HG03521 (cell line): Measurements from ENCODE around the gene GFRA4.
"Not testable (repeated sequence)": the region's sequence is repeated elsewhere in the genome, so short reads cannot be mapped to it uniquely, and the experiment has no call there.

Source experiments
- ATAC-seq: cut with Tn5 transposase; IDR thresholded peaks from one replicate; pipeline ENCODE4 v1.9.1; 2021; ENCODE audit warnings: mild to moderate bottlenecking, moderate library complexity; ENCODE audit not compliant: unreplicated experiment

GFRA4 gene

DNA sequence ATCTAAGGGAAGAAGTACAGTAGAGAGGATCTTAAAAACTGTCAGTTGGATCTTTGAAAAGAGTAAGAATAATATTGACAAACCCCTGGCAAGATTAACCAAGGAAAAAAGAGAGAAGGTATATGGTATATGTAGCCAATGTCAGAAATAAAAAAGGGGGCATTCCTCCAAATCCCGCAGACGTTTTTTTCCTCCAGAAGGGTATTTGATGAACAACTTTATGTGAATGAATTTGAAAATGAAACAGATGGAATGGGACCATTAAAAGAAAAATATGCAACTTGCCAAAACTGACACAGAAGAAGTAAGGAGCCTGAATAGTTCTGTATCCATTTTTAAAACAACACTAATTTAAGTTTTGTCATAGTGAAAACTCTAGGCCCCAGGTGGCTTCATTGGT, 35.7 kb downstream of the GFRA4 start:
- no peak for ATAC-seq

DNA sequence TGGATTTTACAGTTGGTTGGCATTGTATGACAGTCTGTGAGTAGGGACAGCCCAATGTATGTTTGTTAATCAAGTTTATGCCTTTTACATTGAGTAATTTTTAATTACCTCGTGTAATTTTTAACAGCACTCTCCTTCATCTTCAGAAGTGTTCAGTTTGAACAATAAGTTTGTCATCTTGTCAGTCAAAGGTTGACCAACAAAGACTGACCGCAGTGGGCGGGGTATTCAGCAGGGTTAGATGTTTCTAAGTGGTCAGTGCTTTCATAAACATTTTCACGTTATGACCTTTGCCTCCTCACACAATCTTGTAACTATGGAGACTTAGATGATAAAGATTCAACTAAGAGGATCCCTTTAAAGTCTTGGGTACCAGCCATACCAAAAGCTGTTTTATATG, 40.8 kb downstream of the GFRA4 start:
- no peak for ATAC-seq

DNA sequence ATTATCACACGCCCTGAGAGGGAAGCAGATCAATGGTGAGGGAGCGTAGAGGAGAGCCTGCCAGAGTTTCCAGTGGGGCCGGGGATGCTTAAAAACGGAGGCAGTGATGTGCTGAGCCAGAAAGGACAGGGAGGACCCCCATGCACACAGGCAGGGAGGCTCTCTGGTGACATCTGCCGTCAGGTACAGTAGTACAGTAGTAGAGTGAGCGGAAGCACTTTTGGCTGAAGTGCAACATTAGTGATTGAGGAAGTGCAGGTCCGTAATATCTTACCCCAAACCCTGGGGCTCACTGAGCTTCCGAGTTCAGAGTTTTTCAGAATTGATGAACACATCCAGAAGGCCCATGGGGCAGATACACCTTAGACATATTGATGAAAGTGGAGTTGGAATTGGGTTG, 42.1 kb downstream of the GFRA4 start:
- no peak for ATAC-seq

DNA sequence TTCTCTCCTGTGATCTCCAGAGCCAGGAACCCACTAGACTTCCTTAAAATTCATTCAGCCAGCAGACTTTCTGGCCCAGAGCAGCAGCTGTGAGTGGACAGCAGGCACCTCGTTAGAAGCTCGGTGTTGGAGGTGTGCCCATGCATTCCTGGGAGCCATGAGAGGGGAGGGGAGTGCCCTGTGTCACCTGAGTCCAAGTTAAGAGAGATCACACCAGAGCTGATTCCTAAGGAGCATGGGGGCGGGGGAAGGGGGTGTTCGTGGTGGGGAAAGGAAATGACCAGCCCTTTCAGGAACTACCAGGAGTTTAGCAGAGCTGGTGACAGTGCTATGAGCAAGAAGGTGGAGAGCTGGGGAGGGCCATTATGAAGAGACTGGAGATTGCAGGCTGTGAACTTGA, 46.9 kb downstream of the GFRA4 start:
- no peak for ATAC-seq

DNA sequence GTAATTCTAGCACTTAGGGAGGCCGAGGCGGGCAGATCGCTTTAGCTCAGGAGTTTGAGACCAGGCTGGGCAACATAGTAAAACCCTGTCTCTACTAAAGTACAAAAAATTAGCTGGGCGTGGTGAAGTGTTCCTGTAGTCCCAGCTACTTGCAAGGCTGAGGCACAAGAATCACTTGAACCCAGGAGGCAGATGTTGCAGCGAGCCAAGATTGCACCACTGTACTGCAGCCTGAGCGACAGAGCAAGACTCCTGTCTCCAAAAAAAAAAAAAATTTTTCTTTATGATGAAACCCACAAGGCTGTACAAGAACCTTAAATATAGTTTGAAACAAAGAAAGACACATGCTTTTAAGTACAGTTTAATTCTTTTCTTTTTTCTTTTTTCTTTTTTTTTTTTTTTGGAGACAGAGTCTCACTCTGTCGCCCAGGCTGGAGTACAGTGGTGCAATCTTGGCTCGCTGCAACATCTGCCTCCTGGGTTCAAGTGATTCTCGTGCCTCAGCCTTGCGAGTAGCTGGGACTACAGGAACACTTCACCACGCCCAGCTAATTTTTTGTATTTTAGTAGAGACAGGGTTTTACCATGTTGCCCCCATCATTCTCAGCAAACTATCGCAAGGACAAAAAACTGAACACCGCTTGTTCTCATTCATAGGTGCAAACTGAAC, 47.9 kb downstream of the GFRA4 start:
- not testable (repeated sequence) for ATAC-seq

DNA sequence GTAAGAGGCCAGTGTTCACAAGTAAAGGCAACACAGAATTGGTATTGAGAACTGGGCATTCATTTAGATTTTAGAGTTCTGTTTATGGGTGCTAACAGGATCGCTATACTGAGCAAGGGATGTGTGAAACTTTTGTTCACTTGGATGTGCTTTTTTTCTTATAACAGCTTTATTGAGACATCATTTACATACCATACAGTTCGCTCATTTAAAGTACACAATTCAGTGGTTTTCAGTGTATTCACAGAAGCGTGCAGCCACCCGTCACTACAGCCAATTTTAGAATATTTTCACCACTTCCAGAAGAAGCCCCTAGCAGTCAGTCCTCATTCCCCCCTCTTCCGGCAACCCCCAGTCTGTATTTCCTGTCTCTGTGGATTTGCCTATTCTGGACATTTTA, 48.7 kb downstream of the GFRA4 start:
- ATAC-seq: no peak

DNA sequence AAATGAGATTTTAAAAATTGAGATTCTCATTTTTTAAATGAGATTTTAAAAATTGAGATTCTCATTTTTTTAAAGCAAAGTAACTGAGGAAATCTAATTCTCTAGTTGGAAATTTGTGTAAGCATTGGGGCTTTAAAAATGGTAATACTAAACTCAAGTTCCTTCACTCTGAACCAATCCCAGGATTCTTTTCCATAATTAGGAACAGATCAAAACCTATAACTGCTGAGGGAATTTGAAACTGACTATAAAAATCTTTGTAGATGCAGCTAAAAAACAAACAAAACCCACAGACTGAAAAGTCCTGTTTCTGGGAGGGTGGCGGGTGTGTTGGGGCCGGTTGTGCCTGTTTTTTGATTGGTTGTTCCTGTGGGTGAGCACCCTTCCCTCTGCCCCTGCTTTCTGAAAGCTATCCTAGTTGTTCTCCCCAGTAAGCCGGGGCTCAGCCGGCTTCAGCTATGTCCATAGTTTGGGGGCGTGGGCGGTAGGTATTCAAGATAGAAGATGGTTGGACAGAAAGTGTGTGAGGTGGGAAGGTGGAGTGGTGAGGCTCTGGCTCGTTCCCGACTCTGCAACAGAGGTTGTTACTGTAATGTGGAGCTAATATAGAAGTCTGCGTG, 49.3 kb downstream of the GFRA4 start:
- ATAC-seq: no peak

DNA sequence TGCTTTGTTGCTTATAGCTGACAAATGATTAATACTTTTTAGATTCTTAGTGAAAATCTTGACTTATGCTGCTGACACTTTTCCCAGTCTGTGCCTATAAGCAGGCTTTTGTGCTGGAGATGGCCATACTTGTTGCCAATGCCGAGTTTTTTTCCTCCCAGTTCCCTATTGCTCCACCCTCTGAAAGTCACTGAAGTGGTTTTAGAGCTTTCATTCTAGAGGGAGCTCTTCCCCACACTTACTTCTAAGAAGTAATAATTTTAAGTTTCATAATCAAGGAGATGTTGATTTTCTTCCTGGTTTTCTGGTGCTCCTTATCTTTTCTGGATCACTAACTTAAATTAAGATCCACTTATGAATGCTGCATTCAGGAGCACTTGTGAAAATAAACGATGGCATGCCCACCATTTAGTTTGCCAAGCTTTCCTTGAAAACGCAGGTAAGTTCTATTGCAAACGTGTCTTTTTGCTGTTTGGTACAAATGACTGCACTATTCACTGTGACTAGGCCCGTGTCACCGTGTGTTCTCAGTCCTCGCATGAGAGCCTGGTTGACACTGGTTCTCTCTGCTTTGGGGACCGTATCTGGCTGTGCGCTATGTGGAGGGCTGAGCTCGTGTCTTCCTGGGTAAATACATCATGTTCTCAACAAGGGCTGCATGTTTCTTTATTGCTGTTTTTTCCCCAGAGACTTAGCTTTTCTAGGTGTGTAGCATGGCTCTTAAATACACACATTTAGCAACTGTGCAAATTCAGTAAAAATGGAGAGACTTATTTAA, 50.2 kb downstream of the GFRA4 start:
- ATAC-seq: no peak

DNA sequence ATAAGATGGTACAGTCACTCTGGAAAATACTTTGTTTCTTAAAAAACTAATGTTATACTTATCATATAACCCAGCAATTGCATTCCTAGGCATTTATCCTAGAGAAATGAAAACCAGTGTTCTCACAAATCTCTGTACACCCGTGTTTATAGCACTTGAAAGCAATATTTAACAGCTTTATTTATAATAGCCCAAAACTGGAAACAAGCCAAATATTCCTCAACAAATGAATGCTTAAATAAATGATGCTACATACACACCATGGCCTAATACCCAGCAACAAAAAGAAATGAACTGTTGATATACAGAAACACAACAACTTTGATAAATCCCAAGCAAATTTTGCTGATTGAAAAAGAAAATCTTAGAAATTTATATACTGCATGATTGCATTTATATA, 51.3 kb downstream of the GFRA4 start:
- no peak for ATAC-seq
